ENCODE data around the gene CDC20B. TPM values are rescaled to one million over a fixed set of nuclear protein-coding genes. Genes with fewer than 3 reads are reported as not detected.

CDC20B gene
- total and polyA plus RNA-seq, 2 of the 8 experiments (the other 6 are each of a cell fraction or from before 2014, with no cell fraction given): 0.06 TPM; not detected in 1

GRCh38 chr5:55136521-55136920 lies 36.5 kb downstream of the CDC20B start:
- H3K27ac ChIP-seq (ENCODE audit: low read depth, low read length): no peak overlapping the region
- ChIA-PET CTCF (ENCODE audit: partially characterized antibody) (interaction anchor here (0.6 to 0.9 kb wide), 3 partner anchors 187 to 230 kb away, joined by 3 read pairs; no protein-coding TSS in a partner anchor), POLR2A (ENCODE audit: partially characterized antibody) (interaction anchor here (1.0 kb wide), 1 partner anchor 23 kb away, joined by 3 read pairs; the partner anchor contains the start of gene GPX8)
- H4K5ac ChIP-seq (ENCODE audit: insufficient read length, low read depth, low read length): no peak overlapping the region
- H2AK5ac ChIP-seq (ENCODE audit: low read depth, low read length): no peak overlapping the region
- H3K9ac ChIP-seq (replicated peaks in 1 of 4; ENCODE audit: extremely low read depth in 1 of 4, low read depth in 3 of 4, low read length in 3 of 4): no peak overlapping the region
- FAIRE-seq (no peak), DNase-seq (ENCODE audit: low read depth in 1 of 2, low spot score in 2 of 2) (no peak)
- no peaks in the 10 kb centered on the region for H3K36me3 ChIP-seq (ENCODE audit: control insufficient read depth in 2 of 4, insufficient read depth in 4 of 4, low read length in 3 of 4)
- H3K23me2 ChIP-seq (ENCODE audit: low read depth, low read length): no peaks in the 10 kb centered on the region
- H2BK12ac ChIP-seq (ENCODE audit: low read depth, low read length): no peak overlapping the region
- no peak overlapping the region for H2BK15ac ChIP-seq (ENCODE audit: low read length)
- H3K14ac ChIP-seq (ENCODE audit: insufficient read length): no peak overlapping the region
- H4K20me1 ChIP-seq (replicated peaks in 1 of 2; ENCODE audit: control insufficient read depth in 1 of 2, insufficient read depth in 2 of 2, low read length in 2 of 2): no peaks in the 10 kb centered on the region
- no peak overlapping the region for H3K23ac ChIP-seq (ENCODE audit: insufficient read length)
- H2BK120ac ChIP-seq (replicated peaks; ENCODE audit: low read depth, low read length): no peak overlapping the region
- no peak overlapping the region for H3K4ac ChIP-seq (replicated peaks; ENCODE audit: insufficient read length, low read depth, low read length)
- H3K4me2 ChIP-seq (ENCODE audit: insufficient read depth in 1 of 2, low read depth in 2 of 2, low read length in 2 of 2): no peak overlapping the region
- H4K8ac ChIP-seq (ENCODE audit: extremely low read depth, insufficient read depth, low read length): no peak overlapping the region
- H3K79me2 ChIP-seq (ENCODE audit: control insufficient read depth in 1 of 2, insufficient read depth in 2 of 2, low read length in 2 of 2): no peaks in the 10 kb centered on the region
- H3K9me3 ChIP-seq (ENCODE audit: insufficient read depth in 2 of 2, low read depth in 1 of 2, low read length in 1 of 2): no peaks in the 10 kb centered on the region; a peak in 1 of 4 replicates
- no peak overlapping the region for H2BK20ac ChIP-seq (ENCODE audit: low read length)
- no peak overlapping the region for H2AFZ ChIP-seq (ENCODE audit: low read length)
- WGBS, 2 experiments (ENCODE audit: extremely low coverage in 1 of 2, insufficient coverage in 1 of 2, insufficient read length in 1 of 2, insufficient replicate concordance in 2 of 2, low coverage in 1 of 2, low lambda C conversion rate in 2 of 2, missing lambda C conversion rate in 1 of 2): 88% methylated on average over 3 of the region's 3 CpGs; no CpG with 5 or more reads in 1 of the 2 experiments
- H3K4me3 ChIP-seq (ENCODE audit: extremely low read depth in 1 of 4, insufficient read depth in 2 of 4, low read depth in 3 of 4, low read length in 4 of 4): no peak overlapping the region
- no peak overlapping the region for H3K18ac ChIP-seq (ENCODE audit: extremely low read depth, low read length)
- no peak overlapping the region for H4K91ac ChIP-seq (replicated peaks; ENCODE audit: insufficient read length, low read length)
- no peak overlapping the region for H3K56ac ChIP-seq (replicated peaks; ENCODE audit: insufficient read length, low read depth, low read length)
- no peak overlapping the region for H2BK5ac ChIP-seq (ENCODE audit: low read depth, low read length)
- no peaks in the 10 kb centered on the region for H3K4me1 ChIP-seq (replicated peaks in 1 of 4; ENCODE audit: control insufficient read depth in 3 of 4, insufficient read depth in 4 of 4, low read length in 3 of 4)
- no peaks in the 10 kb centered on the region for H3K79me1 ChIP-seq (ENCODE audit: low read depth, low read length)
- H3K27me3 ChIP-seq (replicated peaks in 1 of 4; ENCODE audit: control insufficient read depth in 3 of 4, extremely low read depth in 1 of 4, insufficient read depth in 3 of 4, low read length in 3 of 4): no peaks in the 10 kb centered on the region
- TF ChIP-seq ATF2 (IDR thresholded peaks at IDR 0.05; ENCODE audit: low read length) (no peak), TAF1 (IDR thresholded peaks at IDR 0.05; ENCODE audit: low read depth, low read length) (no peak), SIN3A (conservative IDR thresholded peaks at IDR 0.05 in 1 of 2, IDR thresholded peaks at IDR 0.05 in 1 of 2; ENCODE audit: low read depth in 1 of 2, low read length in 2 of 2) (no peak), RAD21 (IDR thresholded peaks at IDR 0.05 in 1 of 2, conservative IDR thresholded peaks at IDR 0.05 in 1 of 2; ENCODE audit: low read depth in 2 of 2, low read length in 2 of 2) (no peak), CBX5 (IDR thresholded peaks at IDR 0.05; ENCODE audit: low read depth, low read length) (no peak), KDM1A (IDR thresholded peaks at IDR 0.05; ENCODE audit: borderline replicate concordance, low read length) (no peak)

All from H1 (cell line).